H9 (cell line): Measurements from ENCODE around the gene NLGN3. TPM values are rescaled to one million over a fixed set of nuclear protein-coding genes. Genes with fewer than 3 reads are reported as not detected.

Source experiments
- DNase-seq: peaks from one replicate; pipeline ENCODE4 v3.0.0-alpha.2; 2017
- H2AFZ ChIP-seq: one replicate; pipeline ENCODE4 v1.6.1; 2013; ENCODE audit warnings: mild to moderate bottlenecking, low read length, control low read depth, moderate library complexity
- H2AK5ac ChIP-seq: 2 replicates; pipeline ENCODE4 v1.6.1; 2013; ENCODE audit warnings: low read length, control low read depth, mixed read lengths; ENCODE audit not compliant: insufficient read length
- H2BK120ac ChIP-seq: one replicate; pipeline ENCODE4 v1.6.1; 2013; ENCODE audit warnings: low read depth, mild to moderate bottlenecking, low read length, control low read depth, inconsistent platforms; ENCODE audit not compliant: poor library complexity, severe bottlenecking
- H2BK12ac ChIP-seq: 2 replicates; pipeline ENCODE4 v1.6.1; 2013; ENCODE audit warnings: low read length, control low read depth, mixed read lengths, low read depth; ENCODE audit not compliant: insufficient read length
- H2BK15ac ChIP-seq: 2 replicates; pipeline ENCODE4 v1.6.1; 2013; ENCODE audit warnings: low read depth, low read length, control low read depth
- H2BK20ac ChIP-seq: one replicate; pipeline ENCODE4 v1.6.1; 2013; ENCODE audit warnings: low read depth, mild to moderate bottlenecking, low read length, control low read depth, inconsistent platforms; ENCODE audit not compliant: poor library complexity, severe bottlenecking
- H2BK5ac ChIP-seq: 2 replicates; pipeline ENCODE4 v1.6.1; 2013; ENCODE audit warnings: low read length, control low read depth, mixed read lengths; ENCODE audit not compliant: insufficient read length
- H3K14ac ChIP-seq: 2 replicates; pipeline ENCODE4 v1.6.1; 2013; ENCODE audit warnings: low read length, control low read depth; ENCODE audit not compliant: insufficient read depth
- H3K18ac ChIP-seq: 2 replicates; pipeline ENCODE4 v1.6.1; 2013; ENCODE audit warnings: low read depth, mild to moderate bottlenecking, mixed read lengths, low read length, control low read depth; ENCODE audit not compliant: insufficient read length
- H3K23ac ChIP-seq: 2 replicates; pipeline ENCODE4 v1.6.1; 2013; ENCODE audit warnings: low read length, control low read depth, mixed read lengths, low read depth; ENCODE audit not compliant: insufficient read length
- H3K23me2 ChIP-seq: 2 replicates; pipeline ENCODE4 v1.6.1; 2013; ENCODE audit warnings: low read depth, mild to moderate bottlenecking, mixed read lengths, low read length, control low read depth; ENCODE audit not compliant: insufficient read length, poor library complexity, severe bottlenecking
- H3K27ac ChIP-seq: 2 replicates; pipeline ENCODE4 v1.5.1; 2013; ENCODE audit warnings: low read length, control low read depth, mixed read lengths, low read depth; ENCODE audit not compliant: insufficient read length
- H3K27me3 ChIP-seq: 2 replicates; pipeline ENCODE4 v1.6.1; 2013; ENCODE audit warnings: low read length, control low read depth, inconsistent platforms; ENCODE audit not compliant: insufficient read depth
- H3K4ac ChIP-seq: 2 replicates; pipeline ENCODE4 v1.6.1; 2013; ENCODE audit warnings: low read depth, mild to moderate bottlenecking, control low read depth, inconsistent platforms, low read length, moderate library complexity
- H3K4me1 ChIP-seq: 2 replicates; pipeline ENCODE4 v1.6.1; 2013; ENCODE audit warnings: low read length, control low read depth, inconsistent platforms; ENCODE audit not compliant: insufficient read depth
- H3K4me2 ChIP-seq: 2 replicates; pipeline ENCODE4 v1.6.1; 2013; ENCODE audit warnings: low read length, control low read depth, mixed read lengths; ENCODE audit not compliant: insufficient read length, insufficient read depth
- H3K56ac ChIP-seq: 2 replicates; pipeline ENCODE4 v1.6.1; 2013; ENCODE audit warnings: low read depth, mild to moderate bottlenecking, mixed read lengths, low read length, control low read depth; ENCODE audit not compliant: insufficient read length
- H3K79me1 ChIP-seq: 2 replicates; pipeline ENCODE4 v1.6.1; 2013; ENCODE audit warnings: low read depth, mild to moderate bottlenecking, moderate library complexity, low read length, control low read depth, inconsistent platforms; ENCODE audit not compliant: insufficient read depth, poor library complexity, severe bottlenecking
- H3K79me2 ChIP-seq: 2 replicates; pipeline ENCODE4 v1.6.1; 2013; ENCODE audit warnings: low read length, control low read depth, inconsistent platforms; ENCODE audit not compliant: insufficient read depth
- H3K9ac ChIP-seq: 2 replicates; pipeline ENCODE4 v1.6.1; 2013; ENCODE audit warnings: low read length, control low read depth, mixed read lengths; ENCODE audit not compliant: insufficient read length; ENCODE audit errors: extremely low read depth
- H3K9me3 ChIP-seq: one replicate; pipeline ENCODE4 v1.6.1; 2013; ENCODE audit warnings: low read depth, low read length, inconsistent platforms; ENCODE audit not compliant: control insufficient read depth
- H3T11ph ChIP-seq: one replicate; pipeline ENCODE4 v1.6.1; 2013; ENCODE audit warnings: mild to moderate bottlenecking, low read length, control low read depth, inconsistent platforms
- H4K20me1 ChIP-seq: one replicate; pipeline ENCODE4 v1.6.1; 2013; ENCODE audit not compliant: control insufficient read depth, insufficient read length, insufficient read depth
- H4K5ac ChIP-seq: 2 replicates; pipeline ENCODE4 v1.6.1; 2013; ENCODE audit warnings: low read depth, mild to moderate bottlenecking, mixed read lengths, low read length, control low read depth; ENCODE audit not compliant: insufficient read length
- H4K8ac ChIP-seq: replicated peaks from 2 replicates; pipeline ENCODE4 v1.6.1; 2013; ENCODE audit warnings: low read length, control low read depth, mixed read lengths, low read depth; ENCODE audit not compliant: insufficient read length
- H4K91ac ChIP-seq: 2 replicates; pipeline ENCODE4 v1.6.1; 2013; ENCODE audit warnings: low read depth, mild to moderate bottlenecking, moderate library complexity, mixed read lengths, low read length, control low read depth; ENCODE audit not compliant: insufficient read length
- H3K27ac Mint-ChIP-seq, 3 experiments: 2 replicates in 2 of 3; 3 replicates in 1 of 3; pipeline ENCODE4 v1.8.0; 2020 to 2021; ENCODE audit warnings: mixed read lengths in 3 of 3, mild to moderate bottlenecking in 1 of 3, moderate library complexity in 1 of 3
- H3K27me3 Mint-ChIP-seq: 2 replicates; pipeline ENCODE4 v1.8.0; 2021; ENCODE audit warnings: low read depth, mild to moderate bottlenecking, moderate library complexity, mixed read lengths
- H3K36me3 Mint-ChIP-seq, 3 experiments: 2 replicates in 2 of 3; 3 replicates in 1 of 3; pipeline ENCODE4 v1.8.0; 2020 to 2021; ENCODE audit warnings: low read depth in 3 of 3, mixed read lengths in 3 of 3; ENCODE audit not compliant: insufficient read depth in 1 of 3
- H3K4me1 Mint-ChIP-seq, 2 experiments: 2 replicates each; pipeline ENCODE4 v1.8.0; 2020; ENCODE audit warnings: mixed read lengths in 2 of 2
- H3K4me3 Mint-ChIP-seq, 2 experiments: 2 replicates in 1 of 2; 3 replicates in 1 of 2; pipeline ENCODE4 v1.8.0; 2020 to 2021; ENCODE audit warnings: mild to moderate bottlenecking in 2 of 2, mixed read lengths in 2 of 2, moderate library complexity in 1 of 2
- H3K9me3 Mint-ChIP-seq, 2 experiments: 2 replicates in 1 of 2; 3 replicates in 1 of 2; pipeline ENCODE4 v1.8.0; 2020; ENCODE audit warnings: mild to moderate bottlenecking in 2 of 2, mixed read lengths in 2 of 2, moderate library complexity in 1 of 2
- WGBS: extraction: QIAGEN DNeasy Blood & Tissue Kit; methylation state at CpG from one replicate; pipeline ENCODE4 v1.1.7; 2013; ENCODE audit warnings: missing lambda C conversion rate, low lambda C conversion rate, mixed read lengths; ENCODE audit not compliant: insufficient read length; ENCODE audit errors: extremely low coverage; 5-methylcytosine and 5-hydroxymethylcytosine counted together
- total RNA-seq: library from RNA; stranded (reverse); gene quantifications from 2 replicates; pipeline ENCODE4 v1.2.1, GENCODE V29; 2021
- TF ChIP-seq, protein P1 (sequence below): fragments of 200-600 bp; sonication (generic); conservative IDR thresholded peaks from 3 replicates; pipeline ENCODE4 v1.8.0; 2021; ENCODE audit warnings: antibody characterized with exemption, mild to moderate bottlenecking

NLGN3 gene
- total RNA-seq, 1 experiment from 2014 or later = 3.6 TPM

DNA sequence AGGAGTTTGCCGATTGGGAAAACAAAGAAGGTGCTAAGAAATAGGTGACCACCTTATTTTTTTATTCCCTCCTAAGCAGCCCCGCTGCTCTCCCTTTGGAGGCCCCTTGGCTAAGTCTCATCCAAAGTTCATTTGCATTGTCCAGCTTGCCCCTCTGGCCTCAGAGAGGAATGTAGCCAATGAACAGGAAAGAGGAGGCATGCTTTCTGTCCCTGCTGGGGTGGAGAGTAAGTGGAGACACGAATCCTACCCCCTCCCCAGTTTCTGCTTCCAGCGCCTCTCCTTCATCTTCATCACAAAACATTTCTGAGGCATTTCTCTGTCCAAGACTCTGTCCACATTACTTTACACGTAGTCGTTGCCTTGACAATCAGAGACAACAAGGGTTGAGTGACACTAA lies 38.7 kb downstream of the NLGN3 start:
- Histone ChIP-seq H3K23me2 (peaks cover 9% of the 10 kb centered on the region), H2AFZ (no peak overlapping the region), H2BK120ac (no peak overlapping the region), H3T11ph (no peak overlapping the region), H3K56ac (no peak overlapping the region), H3K27ac (no peak overlapping the region), H3K27me3 (no peaks in the 10 kb centered on the region), H3K4ac (no peak overlapping the region), H4K20me1 (no peaks in the 10 kb centered on the region), H2AK5ac (no peak overlapping the region), H3K79me1 (no peaks in the 10 kb centered on the region), H2BK5ac (no peak overlapping the region), H3K4me2 (no peak overlapping the region), H2BK15ac (no peak overlapping the region), H3K9me3 (peaks cover 5% of the 10 kb centered on the region), H2BK20ac (no peak overlapping the region), H3K9ac (no peak overlapping the region), H3K14ac (no peak overlapping the region), H4K91ac (no peak overlapping the region), H4K8ac (no peak overlapping the region), H3K79me2 (no peaks in the 10 kb centered on the region), H2BK12ac (no peak overlapping the region), H3K4me1 (peaks cover 4% of the 10 kb centered on the region), H3K23ac (no peak overlapping the region), H3K18ac (no peak overlapping the region), H4K5ac (no peak overlapping the region)
- Mint-ChIP-seq H3K9me3 (peaks cover 50 to 59% of the 10 kb centered on the region in 2 experiments), H3K27ac (peak overlapping the region in 2 of 3 experiments; percentile 53 to 99; a peak in 2 of 7 replicates), H3K4me3 (no peak overlapping the region), H3K36me3 (peaks cover 0 to 3% (median 0%) of the 10 kb centered on the region in 3 experiments; a peak in 3 of 7 replicates), H3K27me3 (no peaks in the 10 kb centered on the region; the same call in none of the 2 replicates), H3K4me1 (peaks cover 18 to 23% of the 10 kb centered on the region in 2 experiments)
- TF ChIP-seq, protein P1, sequence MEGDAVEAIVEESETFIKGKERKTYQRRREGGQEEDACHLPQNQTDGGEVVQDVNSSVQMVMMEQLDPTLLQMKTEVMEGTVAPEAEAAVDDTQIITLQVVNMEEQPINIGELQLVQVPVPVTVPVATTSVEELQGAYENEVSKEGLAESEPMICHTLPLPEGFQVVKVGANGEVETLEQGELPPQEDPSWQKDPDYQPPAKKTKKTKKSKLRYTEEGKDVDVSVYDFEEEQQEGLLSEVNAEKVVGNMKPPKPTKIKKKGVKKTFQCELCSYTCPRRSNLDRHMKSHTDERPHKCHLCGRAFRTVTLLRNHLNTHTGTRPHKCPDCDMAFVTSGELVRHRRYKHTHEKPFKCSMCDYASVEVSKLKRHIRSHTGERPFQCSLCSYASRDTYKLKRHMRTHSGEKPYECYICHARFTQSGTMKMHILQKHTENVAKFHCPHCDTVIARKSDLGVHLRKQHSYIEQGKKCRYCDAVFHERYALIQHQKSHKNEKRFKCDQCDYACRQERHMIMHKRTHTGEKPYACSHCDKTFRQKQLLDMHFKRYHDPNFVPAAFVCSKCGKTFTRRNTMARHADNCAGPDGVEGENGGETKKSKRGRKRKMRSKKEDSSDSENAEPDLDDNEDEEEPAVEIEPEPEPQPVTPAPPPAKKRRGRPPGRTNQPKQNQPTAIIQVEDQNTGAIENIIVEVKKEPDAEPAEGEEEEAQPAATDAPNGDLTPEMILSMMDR = no peak
- DNase-seq = no peak
- no CpG with 5 or more reads among the region's 6 CpGs for WGBS
